Measurements from ENCODE around the gene PRR9. TPM values are rescaled to one million over a fixed set of nuclear protein-coding genes. Genes with fewer than 3 reads are reported as not detected.

The PRR9 gene
- total RNA-seq, 4 donors from 2014 or later: 21.2 to 127 (median 34.6) TPM; not detected in 1

DNA sequence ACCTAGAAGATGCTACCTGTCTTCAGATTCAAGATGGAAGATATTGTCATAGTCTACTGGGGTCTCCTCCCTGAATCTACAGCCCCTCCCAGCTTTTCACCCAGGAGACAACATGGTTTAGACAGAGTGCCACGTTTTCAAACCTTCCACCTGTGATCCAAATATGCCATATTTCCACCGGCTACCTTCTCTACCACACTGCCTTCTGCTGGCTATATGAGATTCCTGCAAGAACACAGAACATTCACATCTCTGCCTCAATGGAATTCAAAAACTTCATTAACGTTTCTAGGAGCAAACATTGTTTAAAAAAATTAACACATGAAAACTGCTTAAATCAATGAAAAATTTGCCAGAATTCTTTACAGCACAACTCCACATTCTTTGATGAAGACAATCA, 27.0 kb upstream of the PRR9 start:
- peak in 1 of 2 donors; percentile 29 for TF ChIP-seq CTCF (IDR thresholded peaks at IDR 0.05)
- no peak for TF ChIP-seq POLR2AphosphoS5 (IDR thresholded peaks at IDR 0.05)
- TF ChIP-seq POLR2A (IDR thresholded peaks at IDR 0.05): no peak
- no peak for TF ChIP-seq EP300 (IDR thresholded peaks at IDR 0.05)
- H3K36me3 ChIP-seq: no peaks in the 10 kb centered on the region
- no peaks in the 10 kb centered on the region for H3K4me1 ChIP-seq
- H3K27ac ChIP-seq: no peak overlapping the region
- no peak for DNase-seq (ENCODE audit: low spot score in 2 of 2)
- H3K9me3 ChIP-seq: no peaks in the 10 kb centered on the region
- H3K4me3 ChIP-seq: no peak overlapping the region
- peaks cover 3% of the 10 kb centered on the region for H3K27me3 ChIP-seq
- WGBS: 8% methylated on average over 3 of the region's 3 CpGs

- Histone ChIP-seq H3K9me3 (no peaks in the 10 kb centered on the region), H3K36me3 (no peaks in the 10 kb centered on the region), H3K27ac (no peak overlapping the region), H3K4me3 (no peak overlapping the region), H3K4me1 (no peaks in the 10 kb centered on the region), H3K27me3 (peaks cover 3% of the 10 kb centered on the region)
- WGBS: 21% methylated on average over 3 of the region's 3 CpGs
- no peak for DNase-seq (ENCODE audit: low spot score in 2 of 2)
- TF ChIP-seq EP300 (IDR thresholded peaks at IDR 0.05) (no peak), POLR2A (IDR thresholded peaks at IDR 0.05) (no peak), CTCF (IDR thresholded peaks at IDR 0.05) (peak; percentile 5 to 18), POLR2AphosphoS5 (IDR thresholded peaks at IDR 0.05) (no peak)
Measured at GRCh38 chr1:153192697-153193096, 24.7 kb upstream of the PRR9 start.

DNA sequence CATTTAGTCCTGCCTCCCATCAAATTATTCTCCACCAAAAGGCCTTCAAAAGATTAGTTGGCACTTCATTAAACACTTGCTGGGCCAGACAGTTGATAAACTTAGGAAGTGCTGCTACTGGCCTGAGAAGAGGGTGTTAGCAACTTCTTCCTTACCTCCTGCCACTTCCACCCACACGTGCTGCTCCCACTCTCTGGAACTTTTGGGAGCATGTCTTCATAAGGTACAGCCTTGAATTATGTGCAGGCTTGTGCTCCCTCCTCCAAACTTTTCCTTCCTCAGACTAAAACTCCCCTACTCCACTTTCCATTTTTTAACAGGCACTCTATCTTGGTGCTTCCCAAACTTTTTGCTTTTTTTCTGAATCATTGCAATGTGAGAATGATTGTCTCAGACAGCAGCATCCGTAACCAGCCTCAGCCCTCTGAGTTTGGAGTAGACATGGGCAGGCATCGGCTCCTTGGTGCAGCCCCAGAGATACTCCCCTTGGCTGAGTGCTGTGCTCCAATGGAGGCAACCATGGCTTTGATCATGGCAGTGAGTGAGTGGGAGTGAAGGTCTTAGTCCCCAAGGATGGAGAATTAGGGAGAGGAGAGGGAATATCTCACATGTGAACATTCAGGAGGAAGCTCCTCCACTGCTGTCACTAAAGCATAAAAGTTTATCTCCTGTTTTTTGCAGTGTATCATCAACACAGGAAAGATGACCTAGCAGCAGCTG, 22.9 kb upstream of the PRR9 start:
- no peak overlapping the region for H3K27ac ChIP-seq
- no peak overlapping the region for H3K4me3 ChIP-seq
- H3K9me3 ChIP-seq: no peaks in the 10 kb centered on the region
- no peak for TF ChIP-seq POLR2AphosphoS5 (IDR thresholded peaks at IDR 0.05)
- TF ChIP-seq EP300 (IDR thresholded peaks at IDR 0.05): no peak
- no peak for TF ChIP-seq POLR2A (IDR thresholded peaks at IDR 0.05)
- no peak for TF ChIP-seq CTCF (IDR thresholded peaks at IDR 0.05)
- no peak for DNase-seq (ENCODE audit: low spot score in 2 of 2)
- 68% methylated on average over 3 of the region's 3 CpGs for WGBS
- no peaks in the 10 kb centered on the region for H3K36me3 ChIP-seq
- H3K27me3 ChIP-seq: peaks cover 3% of the 10 kb centered on the region
- no peaks in the 10 kb centered on the region for H3K4me1 ChIP-seq

- Histone ChIP-seq H3K36me3 (no peaks in the 10 kb centered on the region), H3K4me3 (no peak overlapping the region), H3K4me1 (no peaks in the 10 kb centered on the region), H3K9me3 (no peaks in the 10 kb centered on the region), H3K27ac (no peak overlapping the region), H3K27me3 (peaks cover 3% of the 10 kb centered on the region)
- 84% methylated on average over 4 of the region's 4 CpGs for WGBS
- no peak for DNase-seq (ENCODE audit: low spot score in 2 of 2)
- no peak for TF ChIP-seq CTCF (IDR thresholded peaks at IDR 0.05)
- TF ChIP-seq POLR2A (IDR thresholded peaks at IDR 0.05): no peak
- TF ChIP-seq POLR2AphosphoS5 (IDR thresholded peaks at IDR 0.05): no peak
- no peak for TF ChIP-seq EP300 (IDR thresholded peaks at IDR 0.05)
Measured at GRCh38 chr1:153195216-153195615, 22.2 kb upstream of the PRR9 start.

GRCh38 chr1:153202006-153202405, 15.4 kb upstream of the PRR9 start:
- no peak for DNase-seq (ENCODE audit: low spot score in 2 of 2)
- H3K4me1 ChIP-seq: no peaks in the 10 kb centered on the region
- H3K27ac ChIP-seq: no peak overlapping the region
- 73% methylated on average over 4 of the region's 4 CpGs for WGBS
- peaks cover 5% of the 10 kb centered on the region for H3K27me3 ChIP-seq
- no peak for TF ChIP-seq CTCF (IDR thresholded peaks at IDR 0.05)
- no peak for TF ChIP-seq POLR2AphosphoS5 (IDR thresholded peaks at IDR 0.05)
- TF ChIP-seq EP300 (IDR thresholded peaks at IDR 0.05): no peak
- TF ChIP-seq POLR2A (IDR thresholded peaks at IDR 0.05): no peak
- no peaks in the 10 kb centered on the region for H3K9me3 ChIP-seq
- no peak overlapping the region for H3K4me3 ChIP-seq
- no peaks in the 10 kb centered on the region for H3K36me3 ChIP-seq

All from suprapubic skin (tissue), 4 donors.